Nephron progenitor cell (in vitro differentiated cells): Measurements from ENCODE around the gene ZER1.
"Not testable (repeated sequence)": the region's sequence is repeated elsewhere in the genome, so short reads cannot be mapped to it uniquely, and the experiment has no call there.

Experiments used
- DNase-seq: peaks from one replicate; pipeline ENCODE4 v3.0.0; 2021
- H3K27ac Mint-ChIP-seq: 2 replicates; pipeline ENCODE4 v1.8.0; 2021; ENCODE audit warnings: mild to moderate bottlenecking, moderate library complexity, mixed read lengths
- H3K27me3 Mint-ChIP-seq: 2 replicates; pipeline ENCODE4 v1.8.0; 2021; ENCODE audit warnings: mild to moderate bottlenecking, low read depth, mixed read lengths; ENCODE audit not compliant: poor library complexity
- H3K36me3 Mint-ChIP-seq: 2 replicates; pipeline ENCODE4 v1.8.0; 2021; ENCODE audit warnings: low read depth, mixed read lengths
- H3K4me1 Mint-ChIP-seq: 2 replicates; pipeline ENCODE4 v1.8.0; 2021; ENCODE audit warnings: mixed read lengths
- H3K4me3 Mint-ChIP-seq: 2 replicates; pipeline ENCODE4 v1.8.0; 2021; ENCODE audit warnings: mild to moderate bottlenecking, moderate library complexity, mixed read lengths
- H3K9me3 Mint-ChIP-seq: 2 replicates; pipeline ENCODE4 v1.8.0; 2021; ENCODE audit warnings: mild to moderate bottlenecking, moderate library complexity, mixed read lengths
- CTCF ChIP-seq: fragments of 200-600 bp; sonication (generic); IDR thresholded peaks from 2 replicates; pipeline ENCODE4 v1.5.0; 2021; ENCODE audit warnings: antibody characterized with exemption

The ZER1 gene

GRCh38 chr9:128696923-128697707 is 74.6 kb downstream of the ZER1 start:
- no peak for TF ChIP-seq CTCF
- no peaks in the 10 kb centered on the region for H3K9me3 Mint-ChIP-seq
- peak overlapping the region; percentile 85 for H3K27ac Mint-ChIP-seq
- H3K4me1 Mint-ChIP-seq = peaks cover 10% of the 10 kb centered on the region
- no peak for DNase-seq
- peaks cover 3% of the 10 kb centered on the region for H3K27me3 Mint-ChIP-seq
- H3K4me3 Mint-ChIP-seq = no peak overlapping the region
- H3K36me3 Mint-ChIP-seq = peaks cover 44% of the 10 kb centered on the region

DNA sequence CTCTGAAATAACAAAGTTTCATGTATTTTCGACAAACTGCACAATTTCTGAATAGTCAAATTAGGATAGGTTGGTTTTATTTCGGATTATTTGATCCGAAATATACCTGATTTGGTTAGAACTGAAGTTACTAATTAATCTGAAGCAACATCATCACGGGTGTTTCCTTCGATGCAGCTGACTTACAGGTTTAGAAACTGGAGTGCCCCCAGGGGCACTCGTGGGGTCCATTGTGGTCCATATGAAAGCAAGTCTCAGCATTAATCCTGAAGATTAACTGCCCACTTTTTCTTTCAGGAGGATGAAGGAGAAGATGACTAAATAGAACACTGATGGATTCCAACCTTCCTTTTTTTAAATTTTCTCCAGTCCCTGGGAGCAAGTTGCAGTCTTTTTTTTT is 77.4 kb downstream of the ZER1 start:
- peaks cover 55% of the 10 kb centered on the region for H3K36me3 Mint-ChIP-seq
- no peaks in the 10 kb centered on the region for H3K27me3 Mint-ChIP-seq
- H3K9me3 Mint-ChIP-seq = no peaks in the 10 kb centered on the region
- TF ChIP-seq CTCF = no peak
- H3K4me3 Mint-ChIP-seq = no peak overlapping the region
- H3K27ac Mint-ChIP-seq = no peak overlapping the region
- no peak for DNase-seq
- peaks cover 16% of the 10 kb centered on the region for H3K4me1 Mint-ChIP-seq

DNA sequence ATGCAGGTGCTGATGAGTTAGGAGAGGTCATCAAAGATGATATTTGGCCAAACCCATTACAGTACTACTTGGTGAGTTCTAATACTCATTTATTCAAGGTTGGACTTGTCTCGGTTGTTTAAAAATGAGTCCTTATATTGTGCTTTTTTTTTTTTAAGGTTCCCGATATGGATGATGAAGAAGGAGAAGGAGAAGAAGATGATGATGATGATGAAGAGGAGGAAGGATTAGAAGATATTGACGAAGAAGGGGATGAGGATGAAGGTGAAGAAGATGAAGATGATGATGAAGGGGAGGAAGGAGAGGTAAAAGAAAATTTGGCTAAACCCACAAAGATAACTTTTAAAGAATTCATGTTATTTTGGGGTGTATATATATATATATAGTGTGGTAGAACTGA is 78.0 kb downstream of the ZER1 start:
- not testable (repeated sequence) for H3K27me3 Mint-ChIP-seq, H3K9me3 Mint-ChIP-seq, DNase-seq, H3K4me3 Mint-ChIP-seq
- Mint-ChIP-seq H3K36me3 (peaks cover 55% of the 10 kb centered on the region), H3K4me1 (peaks cover 16% of the 10 kb centered on the region), H3K27ac (peak overlapping the region; percentile 4)

DNA sequence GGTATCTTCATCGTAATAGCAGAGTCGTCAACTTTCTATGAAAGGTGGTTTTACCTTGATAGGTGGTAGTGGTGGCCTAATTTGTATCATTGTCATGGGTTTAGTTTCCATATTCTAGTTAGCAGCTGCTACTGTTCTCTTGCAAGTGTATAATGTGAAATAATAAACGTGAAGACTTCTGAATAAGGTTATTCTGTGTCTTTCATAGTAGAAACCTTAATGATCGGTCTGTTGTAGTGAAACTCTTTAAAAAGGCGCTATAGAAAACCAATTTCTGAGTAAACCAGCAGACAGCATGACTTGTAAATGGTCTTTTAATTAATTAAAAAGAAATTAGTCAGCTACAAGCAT is 81.1 kb downstream of the ZER1 start:
- H3K4me1 Mint-ChIP-seq = peaks cover 40% of the 10 kb centered on the region
- no peaks in the 10 kb centered on the region for H3K27me3 Mint-ChIP-seq
- peaks cover 34% of the 10 kb centered on the region for H3K36me3 Mint-ChIP-seq
- TF ChIP-seq CTCF = no peak
- DNase-seq = no peak
- peak overlapping the region; percentile 95 for H3K27ac Mint-ChIP-seq
- H3K9me3 Mint-ChIP-seq = no peaks in the 10 kb centered on the region
- H3K4me3 Mint-ChIP-seq = peak overlapping the region; percentile 98

DNA sequence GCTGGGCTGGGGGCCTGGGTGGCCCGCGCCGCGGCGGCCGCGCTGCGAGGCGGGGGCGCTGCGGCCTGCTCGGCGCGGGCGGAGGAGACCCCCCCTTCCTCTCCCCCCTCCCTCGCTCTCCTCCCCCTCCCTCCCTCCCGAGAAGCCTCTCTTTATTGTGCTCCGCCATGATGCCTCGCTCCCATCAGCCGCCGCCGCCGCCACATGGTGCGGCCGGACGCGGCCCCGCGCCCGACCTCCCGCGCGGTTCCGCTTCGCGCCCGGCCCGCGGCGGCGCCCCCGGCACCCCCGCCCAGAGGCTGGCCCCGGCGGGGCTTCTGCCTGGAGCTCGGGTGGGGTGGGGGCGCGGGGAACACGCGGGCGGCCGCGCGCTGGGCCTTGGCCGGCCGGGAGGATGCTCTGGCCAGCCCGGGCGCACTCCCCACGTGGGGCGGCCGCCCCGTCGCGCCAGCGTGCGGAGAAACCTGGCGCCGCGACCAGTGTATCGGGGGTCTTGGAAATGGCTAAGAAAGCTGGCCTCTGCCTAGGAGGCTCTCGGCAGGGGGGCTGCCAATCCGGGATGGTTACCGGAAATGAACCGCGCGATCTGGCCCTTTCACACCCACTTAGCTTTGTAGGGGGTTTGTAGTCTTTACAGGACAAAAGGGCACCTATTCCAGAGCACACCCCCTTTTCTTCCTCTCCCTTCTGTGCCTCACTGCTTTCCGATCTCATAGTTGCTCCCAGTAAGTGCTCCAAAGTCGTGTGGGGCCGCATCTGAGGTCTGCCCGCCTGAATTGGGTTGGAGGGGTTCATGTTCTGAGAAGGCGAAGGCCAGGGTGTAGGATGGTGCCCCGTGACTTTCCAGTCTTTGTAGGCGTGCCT is 81.7 kb downstream of the ZER1 start:
- no peaks in the 10 kb centered on the region for H3K27me3 Mint-ChIP-seq
- DNase-seq = peak; percentile 46

More for the DNA sequence above, 81.7 kb downstream of the ZER1 start:
- Mint-ChIP-seq H3K36me3 (peaks cover 33% of the 10 kb centered on the region), H3K4me3 (peak overlapping the region; percentile 98), H3K27ac (peak overlapping the region; percentile 95), H3K4me1 (peaks cover 46% of the 10 kb centered on the region), H3K9me3 (no peaks in the 10 kb centered on the region)
- TF ChIP-seq CTCF = no peak
